ENCODE results near the gene CNN2.

CNN2 gene

DNA sequence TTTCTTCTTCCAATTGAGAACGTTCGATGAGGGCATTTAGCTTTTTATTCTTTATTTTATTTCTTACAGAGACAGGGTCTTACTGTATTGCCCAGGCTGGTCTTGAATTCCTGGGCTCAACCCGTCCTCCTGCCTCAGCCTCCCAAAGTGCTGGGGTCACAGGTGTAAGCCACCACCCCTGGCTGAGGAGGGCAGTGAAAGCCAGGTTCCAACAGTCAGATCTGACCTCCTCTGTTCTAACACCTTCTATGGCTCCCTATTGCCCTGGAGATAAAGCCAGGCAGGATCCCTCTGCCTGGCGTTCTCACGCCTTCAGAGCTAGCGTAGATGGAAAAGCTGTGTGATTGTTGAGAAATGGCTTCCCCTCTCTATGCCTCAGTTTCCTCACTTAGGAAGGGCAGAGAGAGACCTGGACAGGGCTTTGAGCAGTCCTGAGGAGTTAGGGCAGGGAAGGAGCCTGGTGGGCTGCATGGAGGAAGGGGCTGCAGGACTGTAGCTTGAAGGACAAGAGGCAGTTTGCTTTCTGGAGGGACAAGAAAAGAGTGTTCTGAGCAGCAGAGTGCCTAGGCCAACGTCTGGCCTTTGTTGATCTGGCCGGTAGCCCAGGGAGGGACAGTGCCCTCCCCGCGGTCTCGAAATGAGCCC, 46.1 kb downstream of the CNN2 start:
- no peak overlapping the region for H3K27ac ChIP-seq
- TF ChIP-seq, protein P1, sequence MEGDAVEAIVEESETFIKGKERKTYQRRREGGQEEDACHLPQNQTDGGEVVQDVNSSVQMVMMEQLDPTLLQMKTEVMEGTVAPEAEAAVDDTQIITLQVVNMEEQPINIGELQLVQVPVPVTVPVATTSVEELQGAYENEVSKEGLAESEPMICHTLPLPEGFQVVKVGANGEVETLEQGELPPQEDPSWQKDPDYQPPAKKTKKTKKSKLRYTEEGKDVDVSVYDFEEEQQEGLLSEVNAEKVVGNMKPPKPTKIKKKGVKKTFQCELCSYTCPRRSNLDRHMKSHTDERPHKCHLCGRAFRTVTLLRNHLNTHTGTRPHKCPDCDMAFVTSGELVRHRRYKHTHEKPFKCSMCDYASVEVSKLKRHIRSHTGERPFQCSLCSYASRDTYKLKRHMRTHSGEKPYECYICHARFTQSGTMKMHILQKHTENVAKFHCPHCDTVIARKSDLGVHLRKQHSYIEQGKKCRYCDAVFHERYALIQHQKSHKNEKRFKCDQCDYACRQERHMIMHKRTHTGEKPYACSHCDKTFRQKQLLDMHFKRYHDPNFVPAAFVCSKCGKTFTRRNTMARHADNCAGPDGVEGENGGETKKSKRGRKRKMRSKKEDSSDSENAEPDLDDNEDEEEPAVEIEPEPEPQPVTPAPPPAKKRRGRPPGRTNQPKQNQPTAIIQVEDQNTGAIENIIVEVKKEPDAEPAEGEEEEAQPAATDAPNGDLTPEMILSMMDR (IDR thresholded peaks at IDR 0.05): no peak
- no peak for TF ChIP-seq ZFX (IDR thresholded peaks at IDR 0.05; ENCODE audit: borderline replicate concordance)

DNA sequence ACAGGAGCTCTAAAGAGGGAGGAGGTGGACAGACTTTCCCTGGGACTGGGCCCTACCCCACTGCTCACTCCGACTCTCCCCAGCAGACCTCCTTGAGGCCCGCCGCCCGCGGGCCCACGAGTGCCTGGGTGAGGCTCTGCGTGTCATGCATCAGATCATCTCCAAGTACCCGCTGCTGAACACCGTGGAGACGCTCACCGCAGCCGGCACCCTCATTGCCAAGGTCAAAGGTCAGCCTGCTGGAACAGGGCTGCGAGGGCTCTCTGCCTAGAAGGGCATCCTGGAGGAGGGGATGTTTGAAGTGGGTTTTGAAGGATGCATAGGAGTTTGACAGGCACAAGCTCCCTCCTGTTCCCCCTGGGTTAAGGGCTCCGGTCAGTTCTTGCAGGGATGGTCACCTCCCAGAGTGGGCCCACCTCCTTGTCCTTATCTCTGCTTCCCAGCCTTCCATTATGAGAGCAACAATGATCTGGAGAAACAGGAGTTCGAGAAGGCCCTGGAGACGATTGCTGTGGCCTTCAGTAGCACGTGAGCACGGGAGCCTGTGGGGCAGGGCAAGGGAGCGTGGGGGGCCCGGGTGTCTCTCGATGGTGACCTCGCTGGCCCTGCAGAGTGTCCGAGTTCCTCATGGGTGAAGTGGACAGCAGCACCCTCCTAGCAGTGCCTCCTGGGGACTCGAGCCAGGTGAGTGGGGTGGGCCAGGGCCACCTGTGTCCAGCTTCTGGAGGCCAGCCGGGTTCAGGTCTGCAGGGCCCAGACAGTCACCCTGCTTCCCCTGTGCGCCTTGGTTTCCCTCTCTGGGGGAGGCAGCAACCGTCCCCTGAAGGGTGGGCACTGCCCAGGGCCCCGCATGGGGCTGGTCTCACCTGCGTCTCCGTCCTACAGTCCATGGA, 46.9 kb downstream of the CNN2 start:
- no peak overlapping the region for H3K27ac ChIP-seq
- TF ChIP-seq, protein P1 (IDR thresholded peaks at IDR 0.05): no peak
- no peak for TF ChIP-seq ZFX (IDR thresholded peaks at IDR 0.05; ENCODE audit: borderline replicate concordance)

DNA sequence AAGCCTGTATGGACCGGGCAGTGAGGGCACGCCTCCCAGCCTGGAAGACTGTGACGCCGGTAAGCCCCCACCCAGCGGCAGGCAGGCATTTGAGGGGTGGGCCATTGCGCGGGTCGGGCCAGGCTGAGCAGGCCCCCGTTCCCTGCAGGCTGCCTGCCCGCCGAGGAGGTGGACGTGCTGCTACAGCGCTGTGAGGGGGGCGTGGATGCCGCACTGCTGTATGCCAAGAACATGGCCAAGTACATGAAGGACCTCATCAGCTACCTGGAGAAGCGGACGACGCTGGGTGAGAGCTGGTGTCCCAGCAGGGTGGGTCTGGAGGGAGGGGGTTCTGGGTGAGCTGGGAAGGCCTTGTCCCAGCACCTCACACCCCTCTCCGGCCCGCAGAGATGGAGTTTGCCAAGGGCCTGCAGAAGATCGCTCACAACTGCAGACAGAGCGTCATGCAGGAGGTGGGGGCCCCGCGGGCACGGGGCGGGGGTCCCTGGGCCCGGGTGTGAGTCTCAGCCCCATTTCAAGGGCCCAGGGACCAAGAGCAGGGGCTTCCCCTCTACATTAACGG, 47.6 kb downstream of the CNN2 start:
- H3K27ac ChIP-seq: peak overlapping the region; percentile 79
- TF ChIP-seq, protein P1 (IDR thresholded peaks at IDR 0.05): no peak
- TF ChIP-seq ZFX (IDR thresholded peaks at IDR 0.05; ENCODE audit: borderline replicate concordance): no peak

DNA sequence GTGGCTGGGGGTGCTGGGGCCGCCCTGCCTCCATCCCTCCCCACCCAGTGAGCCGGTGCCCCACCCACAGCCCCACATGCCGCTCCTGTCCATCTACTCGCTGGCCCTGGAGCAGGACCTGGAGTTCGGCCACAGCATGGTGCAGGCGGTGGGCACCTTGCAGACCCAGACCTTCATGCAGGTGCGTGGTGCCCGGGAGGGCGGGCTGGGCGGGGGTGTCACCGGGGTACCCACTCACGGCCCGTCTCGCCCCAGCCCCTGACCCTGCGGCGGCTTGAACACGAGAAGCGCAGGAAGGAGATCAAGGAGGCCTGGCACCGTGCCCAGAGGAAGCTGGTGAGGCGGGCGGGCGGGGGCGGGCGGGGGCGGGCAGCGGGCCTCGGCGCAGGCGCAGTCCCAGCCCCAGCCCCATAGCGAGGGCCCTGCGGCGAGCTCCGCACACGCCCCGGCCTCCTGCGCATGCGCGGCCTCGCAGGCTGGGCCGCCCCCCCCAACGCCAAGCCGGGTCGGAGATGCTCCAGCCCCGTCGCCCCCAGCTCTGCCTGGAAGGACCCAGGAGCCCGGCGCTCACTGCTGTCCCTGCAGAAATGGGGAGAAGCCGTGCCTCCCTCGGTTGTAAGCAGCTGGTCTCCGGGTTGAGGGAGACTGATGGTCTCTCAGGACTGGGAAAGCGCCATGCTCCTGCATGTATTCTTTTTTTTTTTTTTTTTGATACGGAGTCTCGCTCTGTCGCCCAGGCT, 48.3 kb downstream of the CNN2 start:
- H3K27ac ChIP-seq: peak overlapping the region; percentile 79
- TF ChIP-seq, protein P1 (IDR thresholded peaks at IDR 0.05): no peak
- no peak for TF ChIP-seq ZFX (IDR thresholded peaks at IDR 0.05; ENCODE audit: borderline replicate concordance)

DNA sequence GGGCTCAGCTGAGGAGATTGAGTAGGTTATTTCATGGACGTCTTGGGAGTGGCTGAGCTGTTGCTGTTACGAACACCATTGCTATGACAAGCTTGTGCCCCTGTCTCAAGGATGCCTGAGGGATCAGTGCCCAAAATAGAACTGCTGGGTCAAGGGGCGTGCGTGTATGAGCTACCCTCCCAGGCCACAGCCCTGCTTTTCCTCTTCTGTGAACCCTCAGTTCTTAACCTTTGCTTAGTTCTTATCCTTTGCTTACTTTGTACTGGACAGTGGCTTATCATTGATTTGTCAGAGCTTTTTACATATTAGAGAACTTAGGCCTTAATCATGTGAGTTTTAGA, 49.6 kb downstream of the CNN2 start:
- TF ChIP-seq, protein P1 (IDR thresholded peaks at IDR 0.05): no peak
- no peak for TF ChIP-seq ZFX (IDR thresholded peaks at IDR 0.05; ENCODE audit: borderline replicate concordance)
- peak overlapping the region; percentile 79 for H3K27ac ChIP-seq

DNA sequence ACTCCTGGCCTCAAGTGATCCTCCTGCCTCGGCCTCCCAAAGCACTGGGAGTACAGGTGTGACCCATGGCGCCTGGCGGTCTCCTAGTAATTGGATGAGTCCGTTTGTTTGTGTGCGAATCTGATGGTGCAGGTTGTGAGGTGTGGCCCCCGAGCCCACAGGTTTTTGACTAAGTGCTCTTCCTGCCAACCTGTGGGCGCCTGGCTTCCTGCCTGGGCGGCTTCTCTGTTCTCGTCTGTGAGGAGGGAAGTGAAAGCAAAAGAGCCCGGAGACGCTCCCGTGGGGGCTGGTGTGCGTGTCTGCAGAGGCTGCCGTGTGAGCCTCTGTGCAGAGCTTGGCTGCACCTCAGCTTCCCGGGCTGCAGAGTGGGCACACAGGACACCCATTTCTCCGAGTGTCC, 50.5 kb downstream of the CNN2 start:
- no peak overlapping the region for H3K27ac ChIP-seq
- TF ChIP-seq, protein P1 (IDR thresholded peaks at IDR 0.05): no peak
- TF ChIP-seq ZFX (IDR thresholded peaks at IDR 0.05; ENCODE audit: borderline replicate concordance): no peak
